Endothelial cell of umbilical vein (primary cell): ENCODE results near the gene KCNIP1. TPM values are rescaled to one million over a fixed set of nuclear protein-coding genes. Genes with fewer than 3 reads are reported as not detected.

Experiments used
- BruUV-seq: library from RNA; stranded (reverse); fragments of 400-500 nt; replicated peaks from 2 replicates; lab custom pipeline; 2021; lab: Mats Ljungman, UMichigan
- CTCF ChIA-PET: fragments of 300-600, 350-600 bp; sonication (Branson Sonifier 250); formaldehyde crosslinking; loops from one replicate; lab custom pipeline; 2021; ENCODE audit warnings: antibody characterized with exemption, inconsistent platforms; lab: Charles Lee
- POLR2A ChIA-PET: fragments of 300-600, 350-600 bp; sonication (Branson Sonifier 250); formaldehyde crosslinking; loops from one replicate; lab custom pipeline; 2021; ENCODE audit warnings: antibody characterized with exemption, inconsistent platforms; lab: Charles Lee
- DNase-seq: peaks from one replicate; pipeline ENCODE4 v3.0.0-alpha.2; 2011; ENCODE audit warnings: low read depth, low spot score
- FAIRE-seq: peaks from 2 replicates; lab custom pipeline; 2011; peaks lifted over from hg19 to GRCh38; lab: Jason Lieb, UNC
- H2AFZ ChIP-seq: 2 replicates; pipeline ENCODE4 v1.6.0; 2012; ENCODE audit warnings: low read depth, low read length, control low read depth, inconsistent platforms
- H3K27ac ChIP-seq: 2 replicates; pipeline ENCODE4 v1.5.1; 2011; ENCODE audit warnings: low read depth, mild to moderate bottlenecking, control low read depth, low read length, moderate library complexity; ENCODE audit not compliant: insufficient read depth
- H3K27me3 ChIP-seq, 2 experiments: 2 replicates each; pipeline versions ENCODE4 v1.6.0 to v1.6.1; 2011; ENCODE audit warnings: low read length in 2 of 2, mixed read lengths in 1 of 2; ENCODE audit not compliant: control insufficient read depth in 2 of 2, insufficient read depth in 2 of 2
- H3K36me3 ChIP-seq, 2 experiments: 2 replicates in 1 of 2; 3 replicates in 1 of 2; pipeline ENCODE4 v1.5.1; 2011; ENCODE audit warnings: low read length in 2 of 2, mild to moderate bottlenecking in 1 of 2, moderate library complexity in 1 of 2; ENCODE audit not compliant: control insufficient read depth in 2 of 2, insufficient read depth in 2 of 2; ENCODE audit errors: extremely low read depth in 1 of 2
- H3K4me1 ChIP-seq: 3 replicates; pipeline ENCODE4 v1.5.1; 2011; ENCODE audit warnings: mild to moderate bottlenecking, low read length; ENCODE audit not compliant: control insufficient read depth, insufficient read depth; ENCODE audit errors: extremely low read depth
- H3K4me2 ChIP-seq: 2 replicates; pipeline ENCODE4 v1.6.1; 2011; ENCODE audit warnings: low read length, control low read depth, mixed read lengths; ENCODE audit not compliant: insufficient read depth
- H3K4me3 ChIP-seq, 3 experiments: fragments of 200-600 bp in 1 of 3; sonication (generic), shearing (Covaris generic) in 1 of 3; replicated peaks in 1 of 3; 2 replicates each; pipeline ENCODE4 v1.5.1; 2011 to 2016; ENCODE audit warnings: control low read depth in 3 of 3, low read length in 3 of 3, mild to moderate bottlenecking in 2 of 3, inconsistent platforms in 1 of 3, low read depth in 1 of 3, moderate library complexity in 1 of 3; ENCODE audit not compliant: insufficient read depth in 1 of 3
- H3K79me2 ChIP-seq: 2 replicates; pipeline ENCODE4 v1.6.0; 2012; ENCODE audit warnings: low read length, inconsistent platforms; ENCODE audit not compliant: control insufficient read depth, insufficient read depth
- H3K9ac ChIP-seq: replicated peaks from 2 replicates; pipeline ENCODE3; 2011; ENCODE audit warnings: low read length, control low read depth; ENCODE audit not compliant: insufficient read depth; ENCODE audit errors: extremely low read depth
- H3K9me1 ChIP-seq: replicated peaks from 3 replicates; pipeline ENCODE4 v1.6.0; 2011; ENCODE audit warnings: mild to moderate bottlenecking, low read length; ENCODE audit not compliant: control insufficient read depth, insufficient read depth; ENCODE audit errors: extremely low read depth
- H3K9me3 ChIP-seq: replicated peaks from 2 replicates; pipeline ENCODE4 v1.5.1; 2012; ENCODE audit warnings: low read length, inconsistent platforms; ENCODE audit not compliant: control insufficient read depth, insufficient read depth
- H4K20me1 ChIP-seq: replicated peaks from 2 replicates; pipeline ENCODE3; 2011; ENCODE audit warnings: mild to moderate bottlenecking, low read length; ENCODE audit not compliant: control insufficient read depth, insufficient read depth; ENCODE audit errors: extremely low read depth
- CTCF ChIP-seq, 2 donors: IDR thresholded peaks; 1 replicate in 1 of 2; 2 replicates in 1 of 2; pipeline ENCODE4 v1.5.1; 2011; ENCODE audit warnings: low read length in 2 of 2, mild to moderate bottlenecking in 2 of 2, moderate library complexity in 2 of 2, control low read depth in 1 of 2, inconsistent platforms in 1 of 2, low read depth in 1 of 2; ENCODE audit not compliant: insufficient read depth in 1 of 2; ENCODE audit errors: extremely low read depth in 1 of 2
- EZH2 ChIP-seq: IDR thresholded peaks from 2 replicates; pipeline ENCODE4 v1.6.1; 2012; ENCODE audit warnings: borderline replicate concordance, low read depth, mild to moderate bottlenecking, moderate library complexity, low read length, inconsistent platforms; ENCODE audit not compliant: severe bottlenecking
- FOS ChIP-seq: IDR thresholded peaks from 2 replicates; pipeline ENCODE4 v1.6.1; 2011; ENCODE audit warnings: mild to moderate bottlenecking, low read length, moderate library complexity, borderline replicate concordance; ENCODE audit not compliant: insufficient read depth
- GATA2 ChIP-seq: IDR thresholded peaks from 2 replicates; pipeline ENCODE4 v1.7.0; 2011; ENCODE audit warnings: low read depth, mild to moderate bottlenecking, moderate library complexity, mixed read lengths, low read length; ENCODE audit not compliant: insufficient read length, insufficient read depth
- JUN ChIP-seq: IDR thresholded peaks from 2 replicates; pipeline ENCODE4 v1.6.1; 2011; ENCODE audit warnings: borderline replicate concordance, low read depth; ENCODE audit not compliant: insufficient read length, insufficient read depth
- MYC ChIP-seq: IDR thresholded peaks from one replicate; pipeline ENCODE4 v1.6.1; 2011; ENCODE audit warnings: mild to moderate bottlenecking, low read depth, low read length
- POLR2A ChIP-seq: IDR thresholded peaks from 2 replicates; pipeline ENCODE4 v1.6.1; 2012; ENCODE audit warnings: low read depth, mild to moderate bottlenecking, control low read depth, low read length
- POLR2AphosphoS5 ChIP-seq: IDR thresholded peaks from 2 replicates; pipeline ENCODE4 v1.6.1; 2012; ENCODE audit warnings: low read depth, mild to moderate bottlenecking, control low read depth, low read length, moderate library complexity; ENCODE audit not compliant: insufficient read depth
- dilution Hi-C: fragments of 300-500 bp; cut with MboI; formaldehyde crosslinking; loops from one replicate; pipeline ENCODE4 v1.15.0; 2019; ENCODE audit warnings: low sequenced_read_pairs; ENCODE audit not compliant: extremely low pct_ligation_motif_present
- intact Hi-C: fragments of 100-400 bp; cut with micrococcal nuclease; formaldehyde crosslinking; loops from one replicate; pipeline ENCODE4 v1.10.0; 2022
- polyA plus RNA-seq, 4 experiments: library from polyadenylated mRNA; depleted of rRNA in 3 of 4; stranded (reverse) in 3 of 4; unstranded in 1 of 4; fragments of >200 nt; gene quantifications; 2 replicates each; pipeline versions ENCODE4 v1.2.1 to v1.2.3, GENCODE V29; 2011 to 2012; ENCODE audit warnings: missing spikeins in 1 of 4
- total RNA-seq: library from RNA; stranded (reverse); gene quantifications from 2 replicates; pipeline ENCODE4 v1.2.3, GENCODE V29; 2021
- TF ChIP-seq, protein P1 (sequence below): IDR thresholded peaks from 2 replicates; pipeline ENCODE4 v1.6.1; 2011; ENCODE audit not compliant: insufficient read depth, insufficient read length

Gene KCNIP1
- total and polyA plus RNA-seq, 2 donors (not counting 3 experiments of a cell fraction or from before 2014, with no cell fraction given), result 0.15 TPM; not detected in 1

DNA sequence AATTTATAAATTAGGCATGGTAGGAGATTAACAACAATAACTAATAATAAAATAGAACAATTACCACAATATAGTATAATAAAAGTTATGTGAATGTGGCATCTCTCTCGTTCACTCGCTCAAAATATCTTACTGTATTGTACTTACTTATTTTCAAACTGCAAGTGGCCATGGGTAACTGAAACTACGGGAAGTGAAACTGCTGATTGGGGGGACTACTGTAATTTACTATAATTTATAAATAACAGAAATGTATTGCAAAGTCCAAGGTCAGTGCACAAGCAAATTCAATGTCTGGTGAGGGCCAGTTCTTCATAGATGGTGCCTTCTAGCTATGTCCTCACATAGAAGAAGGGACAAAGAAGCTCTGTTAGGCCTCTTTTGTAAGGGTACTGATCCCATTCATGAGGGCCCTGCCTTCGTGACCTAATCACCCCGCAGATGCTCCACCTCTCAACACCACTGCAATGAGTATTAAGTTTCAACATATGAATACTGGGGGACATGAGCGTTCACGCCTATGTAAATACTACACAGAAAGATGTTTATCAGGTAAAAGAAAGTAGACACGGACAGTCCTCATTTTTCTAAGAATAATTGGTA is 39.0 kb downstream of the KCNIP1 start:
- TF ChIP-seq CTCF (IDR thresholded peaks at IDR 0.05; ENCODE audit: extremely low read depth in 1 of 2, insufficient read depth in 1 of 2, low read depth in 1 of 2, low read length in 2 of 2), result no peak
- no peak for TF ChIP-seq EZH2
- TF ChIP-seq, protein P1, sequence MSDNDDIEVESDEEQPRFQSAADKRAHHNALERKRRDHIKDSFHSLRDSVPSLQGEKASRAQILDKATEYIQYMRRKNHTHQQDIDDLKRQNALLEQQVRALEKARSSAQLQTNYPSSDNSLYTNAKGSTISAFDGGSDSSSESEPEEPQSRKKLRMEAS, result no peak
- no peak for TF ChIP-seq POLR2AphosphoS5
- TF ChIP-seq MYC, result no peak
- TF ChIP-seq JUN, result no peak
- TF ChIP-seq POLR2A, result no peak
- TF ChIP-seq GATA2, result no peak
- no peak for TF ChIP-seq FOS
- Histone ChIP-seq H4K20me1 (no peaks in the 10 kb centered on the region), H3K79me2 (no peaks in the 10 kb centered on the region), H3K27ac (no peak overlapping the region), H3K9ac (no peak overlapping the region), H3K4me3 (no peak overlapping the region), H3K4me2 (no peak overlapping the region), H3K36me3 (no peaks in the 10 kb centered on the region), H3K9me3 (no peaks in the 10 kb centered on the region), H3K9me1 (no peaks in the 10 kb centered on the region), H2AFZ (no peak overlapping the region), H3K27me3 (peaks cover 2 to 3% of the 10 kb centered on the region in 2 experiments), H3K4me1 (no peaks in the 10 kb centered on the region)
- CTCF ChIA-PET, result no interaction called here
- DNase-seq (no peak), FAIRE-seq (no peak)
- POLR2A ChIA-PET, result no interaction called here
- intact Hi-C loops (no loop called here), dilution Hi-C loops (no loop called here)
- BruUV-seq, result no TSS peak
